GM04503 (cell line): ENCODE results near the gene ANAPC2.

ENCODE experiments used
- DNase-seq: peaks from one replicate; pipeline ENCODE4 v3.0.0-alpha.2; 2012; ENCODE audit warnings: low read depth

Gene ANAPC2

DNA sequence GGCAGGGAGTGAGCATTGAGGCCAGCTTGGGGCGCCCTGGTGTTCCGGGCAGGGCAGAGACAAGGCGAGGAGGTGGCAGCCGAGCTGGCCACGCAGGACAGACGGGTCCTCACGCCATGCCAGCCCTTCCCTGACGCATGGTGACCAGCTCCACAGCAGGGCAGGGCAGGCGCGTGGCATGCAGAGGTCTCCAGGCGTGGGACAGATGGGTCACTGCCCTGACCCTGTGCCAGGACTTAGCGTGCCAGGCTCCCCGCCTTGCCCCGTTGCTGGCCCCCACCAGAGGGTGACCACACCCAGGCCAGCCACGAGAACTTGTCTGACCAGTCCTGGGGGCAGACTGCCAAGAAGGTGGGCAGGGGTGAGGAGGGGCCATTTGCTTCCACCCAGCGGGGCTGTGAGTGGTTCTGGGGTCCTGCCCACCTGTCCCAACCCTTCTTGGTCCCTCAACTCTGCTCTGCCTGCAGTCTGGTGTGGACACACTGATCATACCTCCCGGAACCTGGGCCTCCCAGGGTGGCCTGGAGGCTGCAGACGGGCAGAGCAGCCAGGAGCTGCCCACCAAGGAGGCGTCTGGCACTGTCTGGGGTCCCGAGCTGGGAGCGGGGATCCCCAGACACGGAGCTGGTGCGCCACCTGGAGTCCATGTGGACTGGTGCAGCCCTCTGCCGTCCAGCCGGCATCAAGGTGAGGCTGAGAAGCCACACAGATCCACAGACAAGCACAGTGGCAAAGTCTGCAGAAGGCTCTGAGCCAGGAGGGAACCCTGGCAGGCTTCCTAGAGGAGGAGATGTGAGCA lies 38.9 kb upstream of the ANAPC2 start, which contains the start of gene RNF224:
TSS of gene RNF224 (plus strand) at position 449 of the 799 bp plus-strand sequence. CDS start 834 bp downstream, outside the sequence.
- no peak for DNase-seq

DNA sequence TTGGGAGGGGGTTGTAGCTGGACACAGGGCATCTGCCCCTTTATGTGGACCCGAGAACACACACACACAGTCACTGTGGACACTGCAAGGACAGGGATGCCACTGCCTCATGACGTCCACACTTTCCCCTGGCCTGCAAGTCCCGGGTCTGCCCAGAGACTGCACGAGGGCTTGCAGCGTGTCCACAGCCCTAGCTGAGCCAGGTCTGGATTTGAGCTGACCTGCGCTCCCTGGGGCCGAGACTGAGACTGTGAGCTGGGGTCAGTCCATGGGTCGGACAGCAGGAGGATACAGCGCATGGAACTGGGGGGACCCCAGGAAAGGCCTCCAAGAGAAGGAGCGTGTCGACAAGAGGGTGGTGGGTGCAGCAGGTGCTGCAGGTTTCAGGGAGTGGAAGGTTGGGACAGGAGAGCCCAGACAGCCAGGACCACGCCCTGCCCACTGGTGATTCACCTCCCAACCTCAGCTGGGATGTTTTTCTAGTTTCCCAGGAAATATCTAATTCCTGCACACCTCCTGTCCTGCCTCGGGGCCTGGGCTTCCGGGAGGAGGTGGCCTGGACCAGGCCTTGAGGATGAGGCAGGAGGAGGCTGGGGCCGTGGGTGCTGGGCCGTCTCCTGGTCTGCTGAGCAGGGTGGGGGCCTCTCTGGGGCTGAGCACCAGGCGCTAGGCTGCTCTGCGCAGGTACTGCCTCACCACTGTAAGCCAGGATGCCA lies 38.1 kb upstream of the ANAPC2 start:
- no peak for DNase-seq

DNA sequence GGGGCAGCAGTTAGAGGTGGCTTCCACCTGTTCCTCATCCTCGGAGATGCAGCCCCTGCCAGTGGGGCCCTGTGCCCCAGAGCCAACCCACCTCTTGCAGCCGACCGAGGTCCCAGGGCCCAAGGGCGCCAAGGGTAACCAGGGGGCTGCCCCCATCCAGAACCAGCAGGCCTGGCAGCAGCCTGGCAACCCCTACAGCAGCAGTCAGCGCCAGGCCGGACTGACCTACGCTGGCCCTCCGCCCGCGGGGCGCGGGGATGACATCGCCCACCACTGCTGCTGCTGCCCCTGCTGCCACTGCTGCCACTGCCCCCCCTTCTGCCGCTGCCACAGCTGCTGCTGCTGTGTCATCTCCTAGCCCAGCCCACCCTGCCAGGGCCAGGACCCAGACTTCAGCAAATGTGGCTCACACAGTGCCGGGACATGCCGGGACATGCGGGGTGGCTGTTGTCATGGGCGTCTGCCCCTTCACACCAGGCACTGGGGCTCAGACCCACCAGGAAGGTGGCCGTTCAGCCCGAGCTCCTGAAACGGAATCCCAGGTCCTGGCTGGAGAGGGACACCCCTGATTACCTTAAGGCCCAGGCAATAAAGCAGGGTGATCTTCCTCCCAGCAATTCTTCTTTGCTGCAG lies 37.5 kb upstream of the ANAPC2 start:
- no peak for DNase-seq

DNA sequence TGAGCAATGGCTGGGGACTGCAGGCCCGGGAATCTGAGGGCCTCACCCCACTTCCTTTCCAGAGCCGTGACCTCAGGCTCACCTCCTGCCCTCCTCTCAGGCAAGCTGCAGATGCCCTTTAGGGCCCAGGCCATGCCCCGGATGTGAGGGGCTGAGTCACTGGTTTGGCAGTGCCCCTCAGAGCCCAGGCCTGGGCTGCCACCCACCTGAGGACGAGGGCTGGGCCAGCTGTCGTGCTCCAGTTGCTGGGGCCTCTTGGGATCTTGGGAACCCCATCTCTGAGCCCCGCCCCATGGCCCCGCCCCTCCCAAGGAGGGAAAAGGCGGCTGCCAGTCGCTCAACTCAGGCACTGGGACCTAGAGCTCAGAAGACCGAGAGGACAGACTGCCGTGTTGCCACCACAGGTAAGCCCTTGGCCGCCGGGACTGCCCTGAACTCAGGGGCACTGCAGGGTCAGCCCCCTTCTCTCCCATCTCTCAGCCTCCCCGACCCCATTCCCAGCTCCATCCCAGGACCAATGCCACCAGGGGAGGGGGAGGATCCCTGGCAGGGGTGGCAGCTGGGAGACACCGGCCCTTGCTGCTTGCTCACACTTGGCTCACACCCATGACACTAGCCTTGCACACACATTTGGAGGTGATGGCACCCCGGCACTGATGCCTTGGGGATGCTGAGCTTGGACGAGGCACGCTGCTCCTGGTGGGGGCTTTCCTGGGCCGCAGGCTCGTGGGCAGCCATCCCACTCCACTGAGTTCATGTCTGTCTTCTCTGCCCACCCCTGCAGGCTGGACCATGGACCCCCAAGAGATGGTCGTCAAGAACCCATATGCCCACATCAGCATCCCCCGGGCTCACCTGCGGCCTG lies 36.7 kb upstream of the ANAPC2 start, which contains the start of gene CYSRT1:
TSS of gene CYSRT1 (plus strand) at position 345 of the 865 bp plus-strand sequence. CDS start at position 793, 448 bp downstream.
- DNase-seq = no peak

DNA sequence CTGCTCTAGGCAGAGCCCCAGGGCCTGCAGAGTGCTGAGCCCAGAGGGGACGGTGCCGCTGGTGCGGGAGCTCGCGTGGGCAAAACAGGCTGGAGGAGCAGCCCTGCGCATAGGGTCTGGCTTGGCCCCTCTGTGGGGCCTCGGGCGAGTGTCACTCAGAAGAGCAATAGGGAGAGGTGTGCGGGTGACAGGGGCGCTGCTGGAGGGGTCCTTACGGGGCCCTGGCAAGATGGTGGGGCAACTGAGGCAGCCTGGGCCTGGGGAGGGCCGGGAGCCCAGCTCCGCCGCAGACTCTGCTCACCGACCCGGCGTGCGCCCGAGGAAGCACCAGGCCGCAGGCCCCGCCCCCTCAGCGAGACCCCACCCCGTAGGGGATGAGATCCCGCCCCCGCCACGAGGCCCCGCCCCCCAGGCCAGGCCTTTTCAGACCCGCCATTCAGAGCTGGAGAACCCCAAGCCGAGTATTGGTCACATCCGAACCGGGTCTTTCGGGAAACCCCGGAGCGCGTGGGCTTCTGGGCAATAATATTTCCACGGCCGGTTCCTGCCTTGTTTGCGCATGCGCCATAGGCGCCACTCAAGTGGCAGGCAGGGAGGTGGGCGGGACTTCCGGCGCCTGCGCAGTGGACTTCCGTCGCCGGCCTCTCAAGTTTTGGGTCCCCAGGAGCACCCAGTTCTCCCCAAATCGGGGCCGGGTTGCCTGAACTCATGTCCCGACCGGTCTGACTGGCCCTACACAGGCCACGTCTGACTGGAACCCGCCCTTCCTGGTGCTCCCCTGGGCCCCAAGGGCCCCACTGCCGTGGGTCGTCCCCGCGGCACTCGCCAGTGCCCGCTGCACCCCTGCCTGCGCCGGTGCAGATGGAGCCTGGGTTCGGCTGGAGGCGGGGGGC lies 35.0 kb upstream of the ANAPC2 start:
- peak; percentile 86 for DNase-seq

DNA sequence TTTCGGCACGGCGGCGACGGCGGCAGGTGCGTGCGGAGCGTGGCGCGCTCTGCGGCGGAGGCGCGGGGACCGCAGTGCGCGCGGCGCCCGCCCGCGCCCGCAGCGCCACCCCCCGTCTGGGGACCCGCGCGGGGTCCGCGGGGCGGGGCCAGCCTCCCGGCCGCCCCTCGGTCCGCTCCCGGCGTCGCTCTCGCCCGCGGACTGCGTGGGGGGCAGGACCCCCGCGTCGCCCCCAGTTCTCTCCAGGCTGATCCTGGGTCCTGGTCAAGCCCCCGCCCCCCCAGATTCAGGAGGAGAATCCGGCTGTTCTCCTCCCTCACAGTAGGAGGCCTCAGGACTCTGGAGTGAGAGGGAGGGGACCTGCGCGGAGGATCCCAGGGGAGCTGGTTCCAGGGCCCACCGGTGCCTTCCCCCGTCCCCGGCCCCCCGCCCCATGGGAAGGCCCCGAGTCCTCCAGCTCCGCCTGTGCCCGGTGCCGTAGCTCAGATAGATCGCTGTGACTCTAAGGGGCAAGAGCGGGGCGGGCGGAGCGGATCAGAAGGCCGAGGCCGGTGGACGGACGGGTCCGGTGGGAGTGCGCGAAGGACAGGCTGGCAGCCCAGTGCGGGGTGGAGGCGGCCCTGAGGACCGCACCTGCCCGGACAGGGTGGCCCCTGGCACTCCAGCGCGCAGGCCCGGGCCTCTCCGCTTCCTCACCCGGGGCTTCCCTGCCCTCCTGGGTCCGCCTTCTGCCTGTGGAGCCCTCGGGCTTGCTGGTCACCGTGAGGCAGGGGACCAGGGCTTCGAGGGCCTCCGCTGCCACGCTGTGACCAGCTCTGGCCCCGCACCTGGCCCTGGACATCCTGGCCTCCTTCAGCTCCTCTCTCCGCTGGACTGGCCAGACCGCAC lies 34.1 kb upstream of the ANAPC2 start, which contains the start of gene RNF208:
TSS of gene RNF208 (minus strand) at position 51 of the 888 bp plus-strand sequence. CDS start 1,028 bp downstream, outside the sequence.
- no peak for DNase-seq

DNA sequence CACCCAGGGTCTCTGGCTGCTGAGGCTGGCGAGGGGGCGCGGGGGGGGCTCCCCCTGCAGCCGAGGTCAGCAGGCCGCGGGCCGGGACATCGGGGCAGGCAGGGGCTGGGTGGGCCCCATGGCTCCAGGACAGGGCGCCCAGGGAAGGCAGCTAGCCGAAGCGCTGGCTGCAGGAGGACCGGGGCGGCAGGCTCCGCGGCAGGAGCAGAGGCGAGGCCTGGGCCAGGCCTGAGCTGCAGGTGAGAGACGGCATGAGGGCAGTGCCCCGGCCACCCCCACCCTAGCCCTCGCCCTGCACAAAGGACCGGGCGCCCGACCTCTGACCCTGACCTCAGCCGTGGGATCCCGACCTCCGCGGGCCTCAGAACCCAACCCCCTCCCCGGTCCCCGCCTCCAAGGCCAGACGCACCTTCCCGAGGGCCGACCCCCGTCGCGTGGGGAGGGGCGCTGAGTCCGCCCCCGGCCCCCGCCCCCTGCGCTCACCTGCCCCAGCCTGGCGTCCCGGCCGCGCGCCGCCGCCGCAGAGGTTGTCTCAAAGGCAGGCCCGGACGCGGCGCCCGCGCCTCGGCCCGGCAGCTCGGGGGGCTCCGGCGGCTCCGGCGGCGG lies 33.2 kb upstream of the ANAPC2 start:
- DNase-seq = no peak

DNA sequence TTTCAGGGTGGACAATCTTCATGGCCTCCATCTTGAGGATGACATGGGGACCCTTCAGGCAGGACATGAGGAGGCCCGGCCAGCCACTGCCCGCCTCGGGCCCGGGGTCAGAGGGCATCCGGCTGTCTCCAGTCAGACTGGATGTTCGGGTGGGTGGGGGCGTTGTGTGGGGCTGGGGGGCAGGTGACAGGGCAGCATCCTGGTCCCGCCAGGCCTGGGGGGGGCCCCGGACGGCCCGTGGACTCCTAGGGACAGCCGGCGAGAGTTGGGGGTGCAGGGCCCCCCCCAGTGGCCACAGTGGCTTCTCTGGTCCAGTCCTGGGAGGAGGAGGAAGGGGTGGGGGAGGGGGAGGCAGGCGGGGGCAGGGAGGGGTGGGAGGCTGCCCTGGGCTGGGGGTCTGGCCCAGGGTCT lies 32.7 kb upstream of the ANAPC2 start:
- no peak for DNase-seq

DNA sequence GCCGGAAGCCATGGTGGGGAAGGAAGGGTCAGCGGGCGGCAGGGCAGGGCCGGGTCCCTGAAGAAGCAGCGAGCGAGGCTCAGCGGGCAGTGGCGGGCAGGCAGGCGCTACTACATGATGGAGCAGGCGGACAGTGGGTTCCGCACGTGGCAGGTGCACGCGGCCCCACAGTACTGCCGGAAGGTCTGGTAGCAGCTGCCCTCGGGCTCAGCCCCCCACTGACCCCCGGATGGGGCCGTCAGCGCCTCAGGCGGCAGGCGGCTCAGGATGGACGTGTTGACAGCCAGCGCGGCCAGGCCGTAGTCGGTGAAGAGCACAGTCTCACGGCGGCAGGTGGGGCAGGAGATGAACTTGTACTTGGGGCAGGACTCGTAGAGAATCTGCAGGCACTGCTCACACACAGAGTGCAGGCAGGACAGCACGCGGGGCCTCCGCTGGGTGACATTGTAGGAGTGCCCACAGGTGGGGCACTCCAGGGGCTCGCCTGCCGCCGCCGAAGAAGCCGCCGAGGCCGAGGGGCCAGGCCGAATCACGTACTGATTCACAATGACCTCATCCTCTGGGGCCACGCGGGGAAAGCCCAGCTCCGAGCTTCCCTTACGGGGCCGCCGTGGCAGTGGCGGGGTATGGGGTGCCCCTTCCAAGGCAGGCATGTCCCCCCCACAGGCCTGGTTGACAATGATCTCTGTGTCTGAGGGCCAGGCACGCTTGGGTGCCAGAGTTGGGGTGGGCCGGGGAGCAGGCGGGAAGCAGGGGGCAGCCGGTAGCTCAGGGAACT lies 32.1 kb upstream of the ANAPC2 start:
- no peak for DNase-seq

DNA sequence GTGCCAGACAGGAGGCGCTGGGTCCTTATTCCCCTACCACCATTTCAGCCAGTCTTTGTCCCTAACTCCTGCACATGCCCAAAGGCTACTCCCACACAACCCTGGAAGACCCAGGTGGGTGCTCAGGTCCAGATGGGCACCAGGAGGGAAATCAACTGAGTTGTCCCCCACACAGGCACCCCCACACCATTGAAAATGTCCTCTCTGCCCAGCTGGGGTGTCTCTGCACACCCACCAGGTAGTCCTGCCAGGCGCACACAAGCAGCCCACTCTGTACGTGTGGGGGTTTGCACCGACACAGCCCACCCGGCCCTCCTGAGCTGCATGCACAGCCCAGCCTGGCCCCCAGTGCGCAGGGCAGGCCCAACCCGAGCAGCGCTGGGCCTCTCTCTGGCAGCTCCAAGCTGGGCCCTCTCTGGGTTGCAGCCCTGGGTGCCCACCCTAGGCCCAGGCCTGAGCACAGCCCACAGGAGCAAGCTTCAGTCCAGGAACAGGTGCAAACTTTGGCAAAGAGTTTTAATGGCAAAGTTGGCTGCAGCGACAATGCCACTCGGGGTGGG lies 31.5 kb upstream of the ANAPC2 start:
- DNase-seq = no peak

DNA sequence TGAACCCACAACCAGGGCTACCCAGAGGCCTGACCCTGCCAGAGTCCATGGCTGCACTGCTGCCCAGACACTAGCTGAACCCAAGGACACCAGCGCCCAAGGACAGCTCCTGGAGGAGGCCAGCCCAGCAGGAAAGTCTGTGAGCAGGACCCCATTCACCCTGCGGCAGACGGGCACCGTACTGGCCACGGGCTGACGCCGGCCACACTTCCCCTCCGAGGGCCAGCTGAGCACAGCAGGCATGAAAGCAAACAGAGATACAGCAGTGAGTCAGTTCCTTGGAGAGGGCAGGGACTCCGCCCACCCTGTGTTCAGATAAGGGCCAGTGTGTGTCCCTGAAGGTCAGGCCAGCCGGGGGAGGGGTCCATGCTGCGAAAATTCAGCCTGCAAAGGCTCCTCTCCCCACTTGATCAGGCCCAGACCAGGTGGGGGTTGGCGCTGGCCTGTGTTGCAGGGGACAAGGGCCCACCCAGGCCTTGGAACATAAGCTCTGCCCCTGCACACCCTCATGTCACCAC lies 30.5 kb upstream of the ANAPC2 start:
- DNase-seq = no peak

DNA sequence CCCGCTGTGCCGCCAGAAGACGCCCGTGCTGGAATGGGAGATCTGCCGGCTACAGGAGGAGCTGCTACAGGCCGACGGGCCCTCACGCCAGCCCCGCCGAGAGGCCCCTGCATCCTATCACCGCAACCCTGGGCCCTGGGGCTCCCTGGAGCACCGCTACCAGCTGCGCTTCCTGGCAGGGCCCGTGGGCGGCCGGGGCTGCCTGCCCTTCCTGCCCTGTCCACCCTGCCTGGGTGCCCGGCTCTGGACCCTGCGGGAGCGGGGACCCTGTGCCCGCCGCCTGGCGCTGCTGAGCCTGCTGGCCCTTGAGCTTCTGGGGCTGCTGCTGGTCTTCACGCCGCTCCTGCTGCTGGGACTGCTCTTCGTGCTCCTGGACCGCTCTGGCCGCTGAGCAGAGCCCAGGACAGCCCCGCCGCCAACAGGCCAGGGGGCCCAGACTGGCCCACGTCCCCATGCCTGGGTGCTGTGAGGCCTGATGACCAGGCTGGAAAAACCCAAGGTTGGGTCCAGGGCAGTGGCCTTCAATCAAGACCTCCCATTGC lies 29.9 kb upstream of the ANAPC2 start:
- DNase-seq = no peak

DNA sequence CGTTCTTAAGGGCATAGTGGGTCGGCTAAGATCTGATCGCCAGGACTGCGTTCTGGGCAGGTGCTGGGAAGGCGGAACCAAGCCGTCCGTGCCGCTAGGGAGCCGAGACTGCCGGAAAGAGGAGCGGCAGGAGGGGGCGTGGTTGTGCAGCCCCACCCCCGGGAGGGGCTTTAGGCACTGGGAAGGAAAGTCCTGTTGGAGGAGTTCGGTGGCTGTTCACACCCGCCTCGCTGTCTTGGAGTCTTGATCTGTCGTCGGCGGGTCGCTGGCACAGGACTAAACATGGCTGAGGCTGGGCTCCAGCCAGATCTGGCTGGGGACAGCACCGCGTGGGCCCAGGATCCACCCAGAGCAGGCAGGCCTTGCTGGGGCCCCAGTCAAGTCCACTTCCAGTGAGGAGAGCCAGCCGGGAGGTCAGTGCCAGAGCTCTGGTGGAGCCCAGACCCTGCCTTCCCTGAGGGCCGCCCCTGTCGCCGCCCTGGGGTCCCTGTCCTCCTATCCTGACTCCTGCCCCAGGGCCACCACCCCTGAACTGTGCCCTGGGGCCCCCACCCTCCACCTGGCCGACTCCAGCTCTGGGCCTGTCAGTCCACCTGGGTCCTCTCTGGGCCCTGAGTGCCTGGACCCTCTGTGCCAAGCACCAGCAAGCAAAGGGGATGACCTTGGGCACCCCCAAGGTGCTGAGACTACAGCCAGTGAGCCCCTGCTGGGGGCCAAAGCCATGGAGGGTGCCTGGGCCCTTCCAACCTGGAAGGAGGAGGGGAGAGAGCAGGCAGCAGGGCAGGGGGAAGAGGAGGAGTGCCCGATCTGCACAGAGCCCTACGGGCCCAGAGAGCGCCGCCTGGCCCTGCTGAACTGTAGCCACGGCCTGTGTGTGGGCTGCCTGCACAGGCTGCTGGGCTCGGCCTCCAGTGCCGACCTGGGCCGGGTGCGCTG lies 29.2 kb upstream of the ANAPC2 start:
- no peak for DNase-seq

DNA sequence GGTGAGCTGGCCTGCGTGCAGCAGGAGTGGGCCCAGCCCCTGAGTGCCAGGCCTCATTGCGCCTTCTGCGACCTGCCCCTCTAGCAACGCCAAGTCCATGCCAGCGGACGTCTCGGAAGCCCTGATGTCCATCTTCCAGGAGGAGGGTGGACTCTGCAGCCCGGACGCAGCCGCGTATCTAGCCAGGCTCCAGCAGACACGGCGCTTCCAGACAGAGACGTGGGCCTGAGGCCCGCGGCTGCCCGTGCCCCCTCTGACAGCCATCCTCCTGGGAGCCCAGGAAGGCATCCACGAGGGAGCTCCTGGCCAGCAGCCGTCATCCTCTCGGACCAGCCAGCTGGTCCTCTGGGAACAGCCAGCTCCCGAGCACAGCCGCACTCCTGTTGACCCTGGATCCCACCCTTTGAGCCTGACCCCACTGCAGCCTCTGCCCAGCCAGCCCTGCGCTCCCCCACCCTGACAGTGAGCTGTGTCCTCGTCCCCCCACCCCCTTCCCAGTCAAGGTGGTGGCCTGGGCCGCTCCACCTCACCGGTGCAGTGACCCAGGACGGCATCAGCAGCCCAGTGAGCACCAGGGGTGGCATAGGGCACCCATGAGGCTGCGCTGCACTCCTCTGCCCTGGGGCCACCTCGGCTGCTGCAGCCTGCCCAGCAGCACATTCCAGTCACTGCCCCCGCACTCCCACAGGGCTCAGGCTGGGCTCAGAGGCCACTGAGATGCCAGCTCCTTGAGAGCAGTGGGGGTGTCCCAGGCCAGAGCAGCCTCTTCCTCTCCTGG lies 28.0 kb upstream of the ANAPC2 start:
- DNase-seq = no peak

DNA sequence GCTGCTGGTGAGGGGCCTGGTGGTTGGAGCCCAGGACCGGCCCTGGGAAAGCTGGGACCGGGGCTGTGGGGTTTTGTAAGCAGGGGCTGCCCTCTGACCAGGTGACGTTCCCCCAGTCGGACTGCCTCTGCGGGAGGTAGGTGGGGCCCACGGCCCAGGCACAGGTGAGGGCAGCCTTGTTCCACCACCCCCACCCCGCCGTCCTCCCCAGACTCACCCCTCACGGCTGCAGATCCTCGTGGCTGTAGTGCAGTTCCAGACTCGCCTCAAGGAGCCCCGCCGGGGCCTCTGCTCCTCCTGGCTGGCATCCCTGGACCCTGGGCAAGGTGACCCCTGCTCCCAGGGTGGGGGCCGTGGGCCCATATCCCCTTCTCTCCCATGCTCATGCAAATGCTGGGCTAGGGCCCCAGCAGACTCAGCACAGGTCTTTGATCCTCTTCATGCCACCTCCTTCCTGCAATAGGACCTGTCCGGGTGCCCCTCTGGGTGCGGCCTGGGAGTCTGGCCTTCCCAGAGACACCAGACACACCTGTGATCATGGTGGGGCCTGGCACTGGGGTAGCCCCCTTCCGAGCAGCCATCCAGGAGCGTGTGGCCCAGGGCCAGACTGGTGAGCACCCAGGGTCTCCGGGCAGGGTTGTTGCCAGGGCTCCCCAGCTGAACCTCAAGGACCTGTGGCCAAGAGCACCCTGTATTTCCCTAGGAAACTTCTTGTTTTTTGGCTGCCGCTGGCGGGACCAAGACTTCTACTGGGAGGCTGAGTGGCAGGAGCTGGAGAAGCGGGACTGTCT lies 27.0 kb upstream of the ANAPC2 start:
- no peak for DNase-seq
